Measurements from ENCODE around the gene MEF2A.

MEF2A gene

DNA sequence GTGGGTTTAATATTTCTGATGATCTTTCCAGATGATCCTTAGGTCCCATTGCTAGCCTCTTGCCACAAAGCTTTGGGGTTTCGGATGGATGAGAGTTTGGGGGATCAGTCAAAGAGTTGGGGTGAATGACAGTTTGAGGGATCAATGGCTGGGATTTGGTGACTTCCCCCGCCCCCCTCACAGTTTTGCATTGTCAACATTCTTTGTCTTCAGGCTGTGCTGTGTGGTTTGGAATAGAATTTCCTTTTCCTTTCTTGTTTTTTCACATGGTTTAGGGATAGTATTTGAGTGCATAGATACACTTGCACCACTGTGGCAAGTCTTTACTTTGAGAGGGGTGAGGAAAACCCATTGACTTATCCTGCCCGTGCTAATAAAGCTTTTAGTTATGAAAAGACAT, 14.3 kb downstream of the MEF2A start:
- Histone ChIP-seq H3K79me2 (ENCODE audit: insufficient read depth, low read length) (peaks cover 100% of the 10 kb centered on the region), H3K27me3 (ENCODE audit: insufficient read depth, low read length, poor library complexity) (no peaks in the 10 kb centered on the region), H3K4me3 (ENCODE audit: low read depth in 1 of 2, low read length in 2 of 2) (no peak overlapping the region), H3K9ac (ENCODE audit: low read depth, low read length) (no peak overlapping the region), H3K4me1 (ENCODE audit: insufficient read depth, low read length) (0 out of 2 replicates have a peak, but pooled peaks cover 7% of the 10 kb centered on the region), H2AFZ (ENCODE audit: low read depth, low read length) (no peak overlapping the region), H3K27ac (ENCODE audit: low read length) (no peak overlapping the region), H4K20me1 (ENCODE audit: insufficient read depth, low read length) (peaks cover 26% of the 10 kb centered on the region), H3K9me3 (ENCODE audit: insufficient read depth, low read length, severe bottlenecking) (peaks cover 10% of the 10 kb centered on the region), H3K4me2 (ENCODE audit: insufficient read depth, low read length) (no peak overlapping the region), H3K36me3 (ENCODE audit: insufficient read depth, low read length) (peaks cover 5% of the 10 kb centered on the region; the same call in 1 of the 2 replicates)
- no peak for DNase-seq
- TF ChIP-seq EZH2 (IDR thresholded peaks at IDR 0.05; ENCODE audit: borderline replicate concordance, low read depth, low read length, severe bottlenecking): no peak
- TF ChIP-seq CTCF (IDR thresholded peaks at IDR 0.05; ENCODE audit: borderline replicate concordance, extremely low read depth, low read length, poor library complexity, severe bottlenecking): no peak
- ATAC-seq (ENCODE audit: insufficient read depth, low read depth): no peak

GRCh38 chr15:99582508-99582960, 16.8 kb downstream of the MEF2A start:
- no peak overlapping the region for H3K4me2 ChIP-seq (ENCODE audit: insufficient read depth, low read length)
- H3K4me3 ChIP-seq (ENCODE audit: low read depth in 1 of 2, low read length in 2 of 2): no peak overlapping the region
- H4K20me1 ChIP-seq (ENCODE audit: insufficient read depth, low read length): peaks cover 16% of the 10 kb centered on the region
- peaks cover 15% of the 10 kb centered on the region for H3K9me3 ChIP-seq (ENCODE audit: insufficient read depth, low read length, severe bottlenecking)
- H3K27ac ChIP-seq (ENCODE audit: low read length): no peak overlapping the region
- peaks cover 9% of the 10 kb centered on the region; the same call in 1 of the 2 replicates for H3K36me3 ChIP-seq (ENCODE audit: insufficient read depth, low read length)
- H3K4me1 ChIP-seq (ENCODE audit: insufficient read depth, low read length): 0 out of 2 replicates have a peak, but pooled peaks cover 7% of the 10 kb centered on the region
- no peaks in the 10 kb centered on the region for H3K27me3 ChIP-seq (ENCODE audit: insufficient read depth, low read length, poor library complexity)
- no peak overlapping the region for H3K9ac ChIP-seq (ENCODE audit: low read depth, low read length)
- H3K79me2 ChIP-seq (ENCODE audit: insufficient read depth, low read length): peaks cover 99% of the 10 kb centered on the region
- DNase-seq: no peak
- TF ChIP-seq EZH2 (IDR thresholded peaks at IDR 0.05; ENCODE audit: borderline replicate concordance, low read depth, low read length, severe bottlenecking): no peak
- TF ChIP-seq CTCF (IDR thresholded peaks at IDR 0.05; ENCODE audit: borderline replicate concordance, extremely low read depth, low read length, poor library complexity, severe bottlenecking): no peak
- no peak overlapping the region for H2AFZ ChIP-seq (ENCODE audit: low read depth, low read length)
- no peak for ATAC-seq (ENCODE audit: insufficient read depth, low read depth)

DNA sequence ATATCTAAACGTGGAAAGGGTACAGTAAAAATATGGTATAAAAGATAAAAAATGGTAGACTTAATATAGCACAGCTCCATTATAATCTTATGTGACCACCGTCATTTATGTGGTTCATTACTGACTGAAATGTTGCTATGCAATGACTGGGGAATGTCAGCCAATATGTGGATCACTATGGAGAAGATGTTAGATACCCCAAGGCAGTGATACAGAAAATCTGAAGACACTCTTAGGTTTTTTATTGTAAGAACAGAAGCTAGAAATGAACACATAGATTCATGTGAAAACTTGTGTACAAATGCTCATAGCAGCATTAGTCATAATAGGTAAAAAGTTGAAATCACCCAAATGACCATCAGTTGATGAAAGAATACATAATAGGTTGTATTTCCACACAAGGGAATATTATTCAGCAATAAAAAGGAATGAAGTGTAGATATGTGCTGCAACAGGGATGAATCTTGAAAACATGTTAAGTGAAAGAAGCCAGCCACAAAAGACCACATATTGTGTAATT, 18.4 kb downstream of the MEF2A start:
- no peak for DNase-seq
- Histone ChIP-seq H4K20me1 (ENCODE audit: insufficient read depth, low read length) (peaks cover 7% of the 10 kb centered on the region), H3K9ac (ENCODE audit: low read depth, low read length) (no peak overlapping the region), H3K9me3 (ENCODE audit: insufficient read depth, low read length, severe bottlenecking) (peaks cover 15% of the 10 kb centered on the region), H3K79me2 (ENCODE audit: insufficient read depth, low read length) (peaks cover 98% of the 10 kb centered on the region), H3K4me1 (ENCODE audit: insufficient read depth, low read length) (peaks cover 15% of the 10 kb centered on the region; the same call in 1 of the 2 replicates), H3K27me3 (ENCODE audit: insufficient read depth, low read length, poor library complexity) (no peaks in the 10 kb centered on the region), H3K36me3 (ENCODE audit: insufficient read depth, low read length) (peaks cover 9% of the 10 kb centered on the region; the same call in 1 of the 2 replicates), H3K4me2 (ENCODE audit: insufficient read depth, low read length) (no peak overlapping the region), H2AFZ (ENCODE audit: low read depth, low read length) (no peak overlapping the region), H3K27ac (ENCODE audit: low read length) (no peak overlapping the region), H3K4me3 (ENCODE audit: low read depth in 1 of 2, low read length in 2 of 2) (no peak overlapping the region)
- TF ChIP-seq EZH2 (IDR thresholded peaks at IDR 0.05; ENCODE audit: borderline replicate concordance, low read depth, low read length, severe bottlenecking): no peak
- no peak for TF ChIP-seq CTCF (IDR thresholded peaks at IDR 0.05; ENCODE audit: borderline replicate concordance, extremely low read depth, low read length, poor library complexity, severe bottlenecking)
- ATAC-seq (ENCODE audit: insufficient read depth, low read depth): no peak
